IMR-90 (cell line): ENCODE data around the gene SNX30. TPM values are rescaled to one million over a fixed set of nuclear protein-coding genes. Genes with fewer than 3 reads are reported as not detected.

ENCODE experiments used
- ATAC-seq: fragments of 200-7000 bp; cut with Tn5 transposase; 2 replicates; pipeline ENCODE4 v1.9.1; 2020; ENCODE audit warnings: low read depth, mild to moderate bottlenecking, moderate library complexity
- BruUV-seq: library from RNA; stranded (reverse); fragments of 400-500 nt; replicated peaks from 2 replicates; lab custom pipeline; 2021; lab: Mats Ljungman, UMichigan
- CTCF ChIA-PET: fragments of 300-600 bp; formaldehyde crosslinking; extraction: SDS; loops from one replicate; lab custom pipeline; 2021; ENCODE audit warnings: antibody characterized with exemption; lab: Yijun Ruan, JAX
- POLR2A ChIA-PET: fragments of 300-600 bp; sonication (Branson Sonifier 250); formaldehyde crosslinking; loops from one replicate; lab custom pipeline; 2022; ENCODE audit warnings: antibody characterized with exemption; ENCODE audit not compliant: unreplicated experiment; lab: Charles Lee
- DNase-seq: peaks from one replicate; pipeline ENCODE4 v3.0.0; 2013
- H2AFZ ChIP-seq: replicated peaks from 2 replicates; pipeline ENCODE3; 2013; ENCODE audit warnings: low read length, mild to moderate bottlenecking; ENCODE audit not compliant: poor library complexity
- H2AK5ac ChIP-seq: 2 replicates; pipeline ENCODE4 v1.6.1; 2013; ENCODE audit warnings: low read depth, low read length, inconsistent platforms
- H2AK9ac ChIP-seq: replicated peaks from 2 replicates; pipeline ENCODE3; 2013; ENCODE audit warnings: mild to moderate bottlenecking, low read depth, low read length, moderate library complexity; ENCODE audit not compliant: poor library complexity
- H2BK120ac ChIP-seq: 2 replicates; pipeline ENCODE4 v1.6.1; 2013; ENCODE audit warnings: low read depth, low read length, inconsistent platforms
- H2BK15ac ChIP-seq: 3 replicates; pipeline ENCODE4 v1.6.1; 2013; ENCODE audit warnings: low read depth, low read length, inconsistent platforms
- H2BK20ac ChIP-seq: 2 replicates; pipeline ENCODE4 v1.6.1; 2013; ENCODE audit warnings: low read depth, mild to moderate bottlenecking, inconsistent platforms, low read length, moderate library complexity
- H2BK5ac ChIP-seq: 2 replicates; pipeline ENCODE4 v1.6.1; 2013; ENCODE audit warnings: mild to moderate bottlenecking, low read depth, low read length, inconsistent platforms; ENCODE audit not compliant: poor library complexity, severe bottlenecking
- H3K14ac ChIP-seq: replicated peaks from 2 replicates; pipeline ENCODE4 v1.6.1; 2013; ENCODE audit warnings: low read depth, low read length, inconsistent platforms
- H3K18ac ChIP-seq: 2 replicates; pipeline ENCODE4 v1.6.1; 2013; ENCODE audit warnings: low read depth, low read length, control low read depth
- H3K23ac ChIP-seq: 2 replicates; pipeline ENCODE4 v1.6.1; 2013; ENCODE audit warnings: low read depth, low read length, inconsistent platforms
- H3K27ac ChIP-seq: 2 replicates; pipeline ENCODE4 v1.5.1; 2013; ENCODE audit warnings: mild to moderate bottlenecking, control low read depth, low read length; ENCODE audit not compliant: insufficient read depth
- H3K27me3 ChIP-seq: 2 replicates; pipeline ENCODE4 v1.6.1; 2013; ENCODE audit warnings: low read length; ENCODE audit not compliant: control insufficient read depth, insufficient read depth
- H3K36me3 ChIP-seq: 2 replicates; pipeline ENCODE4 v1.6.1; 2013; ENCODE audit warnings: low read length, mixed read lengths; ENCODE audit not compliant: control insufficient read depth, insufficient read depth
- H3K4ac ChIP-seq: 2 replicates; pipeline ENCODE4 v1.6.1; 2013; ENCODE audit warnings: low read depth, low read length, inconsistent platforms
- H3K4me1 ChIP-seq: 2 replicates; pipeline ENCODE4 v1.6.1; 2013; ENCODE audit warnings: low read length, mixed read lengths; ENCODE audit not compliant: control insufficient read depth, insufficient read depth
- H3K4me2 ChIP-seq: 2 replicates; pipeline ENCODE4 v1.6.1; 2013; ENCODE audit warnings: low read depth, mild to moderate bottlenecking, control low read depth, low read length, moderate library complexity
- H3K4me3 ChIP-seq: 2 replicates; pipeline ENCODE4 v1.5.1; 2013; ENCODE audit warnings: low read depth, mild to moderate bottlenecking, control low read depth, low read length, moderate library complexity; ENCODE audit not compliant: insufficient read depth
- H3K56ac ChIP-seq: 2 replicates; pipeline ENCODE4 v1.6.1; 2013; ENCODE audit warnings: low read length, inconsistent platforms; ENCODE audit not compliant: insufficient read depth; ENCODE audit errors: extremely low read depth
- H3K79me1 ChIP-seq, 2 experiments: 2 replicates each; pipeline ENCODE4 v1.6.1; 2013; ENCODE audit warnings: low read length in 2 of 2, inconsistent platforms in 1 of 2, low read depth in 1 of 2
- H3K9ac ChIP-seq: 2 replicates; pipeline ENCODE4 v1.6.1; 2013; ENCODE audit warnings: low read depth, low read length, control low read depth
- H3K9me1 ChIP-seq: 2 replicates; pipeline ENCODE4 v1.6.1; 2013; ENCODE audit warnings: low read length, inconsistent platforms; ENCODE audit not compliant: insufficient read depth
- H3K9me3 ChIP-seq: 2 replicates; pipeline ENCODE4 v1.6.1; 2013; ENCODE audit warnings: low read length; ENCODE audit not compliant: control insufficient read depth, insufficient read depth
- H4K20me1 ChIP-seq: 2 replicates; pipeline ENCODE4 v1.6.1; 2013; ENCODE audit warnings: low read length, inconsistent platforms; ENCODE audit not compliant: insufficient read depth
- H4K5ac ChIP-seq: 2 replicates; pipeline ENCODE4 v1.6.1; 2013; ENCODE audit warnings: mild to moderate bottlenecking, low read depth, low read length, control low read depth
- H4K8ac ChIP-seq, 2 experiments: 2 replicates each; pipeline ENCODE4 v1.6.1; 2013; ENCODE audit warnings: low read depth in 2 of 2, low read length in 2 of 2, control low read depth in 1 of 2, inconsistent platforms in 1 of 2
- H4K91ac ChIP-seq: 2 replicates; pipeline ENCODE4 v1.6.1; 2013; ENCODE audit warnings: low read depth, low read length, inconsistent platforms; ENCODE audit not compliant: insufficient read depth
- CEBPB ChIP-seq: IDR thresholded peaks from 2 replicates; pipeline ENCODE4 v1.6.1; 2012; ENCODE audit warnings: low read depth, low read length, improper control_type of control experiment
- CHD1 ChIP-seq: IDR thresholded peaks from 2 replicates; pipeline ENCODE4 v1.6.1; 2012; ENCODE audit warnings: low read depth, low read length, improper control_type of control experiment
- MAFK ChIP-seq: IDR thresholded peaks from 2 replicates; pipeline ENCODE4 v1.6.1; 2012; ENCODE audit warnings: low read depth, low read length, improper control_type of control experiment
- MXI1 ChIP-seq: IDR thresholded peaks from 2 replicates; pipeline ENCODE4 v1.6.1; 2012; ENCODE audit warnings: low read depth, mild to moderate bottlenecking, low read length, moderate library complexity, borderline replicate concordance
- RFX5 ChIP-seq: IDR thresholded peaks from 2 replicates; pipeline ENCODE4 v1.8.0; 2012; ENCODE audit warnings: low read depth, mild to moderate bottlenecking, low read length, moderate library complexity
- SMC3 ChIP-seq: fragments of 150-350 bp; IDR thresholded peaks from 2 replicates; pipeline ENCODE4 v1.6.1; 2016; ENCODE audit warnings: low read depth, mild to moderate bottlenecking, antibody characterized with exemption, low read length, moderate library complexity
- WGBS, 2 experiments: methylation state at CpG; one replicate each; pipeline versions ENCODE4 v1.1.5 to v1.1.7; 2013; ENCODE audit warnings: missing lambda C conversion rate in 2 of 2; ENCODE audit not compliant: insufficient read length in 1 of 2; ENCODE audit errors: extremely low coverage in 2 of 2; 5-methylcytosine and 5-hydroxymethylcytosine counted together
- dilution Hi-C: fragments of 300-500 bp; cut with HindIII; formaldehyde crosslinking; loops from one replicate; pipeline ENCODE4 v1.14.3; 2018; ENCODE audit warnings: low sequenced_read_pairs; ENCODE audit not compliant: unreplicated experiment
- in situ Hi-C: fragments of 300-500 bp; cut with MboI; formaldehyde crosslinking; loops from 3 replicates; pipeline ENCODE4 v1.14.3; 2019; ENCODE audit warnings: low sequenced_read_pairs, inconsistent platforms, mixed read lengths
- intact Hi-C: fragments of 100-400 bp; cut with micrococcal nuclease; formaldehyde crosslinking; loops from 2 replicates; pipeline ENCODE4 v1.10.0; 2022
- polyA plus RNA-seq, 3 experiments: library from polyadenylated mRNA; depleted of rRNA; stranded (reverse); fragments of >200 nt; gene quantifications; 2 replicates each; pipeline ENCODE4 v1.2.3, GENCODE V29; 2012; ENCODE audit warnings: low replicate concordance in 1 of 3
- total RNA-seq: library from RNA; depleted of rRNA; stranded (reverse); fragments of >200 nt; gene quantifications from 2 replicates; pipeline ENCODE4 v1.2.3, GENCODE V29; 2012

SNX30 gene
- total and polyA plus RNA-seq, 2 of the 4 experiments (the other 2 are of a cell fraction), result 8.0 to 18.8 TPM

GRCh38 chr9:112833081-112833480 is 82.5 kb downstream of the SNX30 start:
- whole genome bisulfite sequencing, 2 experiments, result no CpG with 5 or more reads among the region's 4 CpGs
- no peaks in the 10 kb centered on the region for H3K9me3 ChIP-seq
- in situ Hi-C loops (no loop called here), dilution Hi-C loops (no loop called here), intact Hi-C loops (no loop called here)
- H3K14ac ChIP-seq, result no peak overlapping the region
- POLR2A ChIA-PET, result no interaction called here
- ATAC-seq, result no peak
- no peak overlapping the region for H3K4ac ChIP-seq
- CTCF ChIA-PET, result no interaction called here
- H3K56ac ChIP-seq, result no peak overlapping the region
- H2BK120ac ChIP-seq, result no peak overlapping the region
- BruUV-seq, result no TSS peak
- no peak overlapping the region for H2BK5ac ChIP-seq
- no peak overlapping the region for H3K18ac ChIP-seq
- no peak overlapping the region for H2BK20ac ChIP-seq
- H2BK15ac ChIP-seq, result no peak overlapping the region
- H3K9ac ChIP-seq, result no peak overlapping the region
- no peak overlapping the region for H3K27ac ChIP-seq
- TF ChIP-seq MAFK (no peak), RFX5 (no peak), MXI1 (no peak), CHD1 (no peak), CEBPB (no peak), SMC3 (no peak)
- no peak overlapping the region for H2AFZ ChIP-seq
- H3K4me2 ChIP-seq, result no peak overlapping the region
- H4K5ac ChIP-seq, result no peak overlapping the region
- DNase-seq, result no peak
- H4K91ac ChIP-seq, result no peak overlapping the region
- no peak overlapping the region for H3K23ac ChIP-seq
- H3K79me1 ChIP-seq, result no peaks in the 10 kb centered on the region; a peak in 1 of 4 replicates
- no peak overlapping the region for H2AK9ac ChIP-seq
- H3K36me3 ChIP-seq, result peaks cover 14% of the 10 kb centered on the region
- H4K8ac ChIP-seq, result no peak overlapping the region
- H3K4me1 ChIP-seq, result no peaks in the 10 kb centered on the region
- no peaks in the 10 kb centered on the region for H4K20me1 ChIP-seq
- H2AK5ac ChIP-seq, result no peak overlapping the region
- 0 out of 2 replicates have a peak, but pooled peaks cover 3% of the 10 kb centered on the region for H3K9me1 ChIP-seq
- no peak overlapping the region for H3K4me3 ChIP-seq
- no peaks in the 10 kb centered on the region for H3K27me3 ChIP-seq
